ENCODE results near the gene PADI4.

PADI4 gene

GRCh38 chr1:17307946-17308345 is at the start of gene PADI4:
PADI4 (plus strand) TSS chr1:17308197; CDS start chr1:17308223, 26 bp downstream.
- DNase-seq: no peak

- DNase-seq: no peak
These were observed 49.3 kb upstream of the PADI4 start for GRCh38 chr1:17258758-17259130.

- no peak for DNase-seq
These were observed 48.6 kb upstream of the PADI4 start for GRCh38 chr1:17259233-17259873.

- no peak for DNase-seq
These were observed 47.7 kb upstream of the PADI4 start for GRCh38 chr1:17260264-17260663.

- no peak for DNase-seq
These were observed 47.3 kb upstream of the PADI4 start for GRCh38 chr1:17260738-17261137.

GRCh38 chr1:17263936-17264335 is 44.1 kb upstream of the PADI4 start:
- no peak for DNase-seq

GRCh38 chr1:17264470-17264869 is 43.5 kb upstream of the PADI4 start:
- DNase-seq: no peak

GRCh38 chr1:17265162-17265561 is 42.8 kb upstream of the PADI4 start:
- no peak for DNase-seq

- no peak for DNase-seq
These were observed 42.0 kb upstream of the PADI4 start for GRCh38 chr1:17265950-17266349.

GRCh38 chr1:17270891-17271765 is 36.9 kb upstream of the PADI4 start:
- no peak for DNase-seq

GRCh38 chr1:17272066-17272465 is 35.9 kb upstream of the PADI4 start:
- no peak for DNase-seq

- no peak for DNase-seq
These were observed 35.4 kb upstream of the PADI4 start for GRCh38 chr1:17272646-17273045.

- DNase-seq: no peak
These were observed 34.9 kb upstream of the PADI4 start for GRCh38 chr1:17273096-17273495.

GRCh38 chr1:17274186-17275170 is 33.5 kb upstream of the PADI4 start:
- DNase-seq: no peak

- no peak for DNase-seq
These were observed 31.4 kb upstream of the PADI4 start for GRCh38 chr1:17276568-17276967.

- DNase-seq: no peak
These were observed 30.4 kb upstream of the PADI4 start for GRCh38 chr1:17277511-17278159.

GRCh38 chr1:17278996-17279830 is 28.8 kb upstream of the PADI4 start:
- DNase-seq: no peak

GRCh38 chr1:17280436-17280835 is 27.6 kb upstream of the PADI4 start:
- no peak for DNase-seq

- no peak for DNase-seq
These were observed 27.1 kb upstream of the PADI4 start for GRCh38 chr1:17280894-17281293.

- DNase-seq: no peak
These were observed 26.2 kb upstream of the PADI4 start for GRCh38 chr1:17281775-17282181.

GRCh38 chr1:17282836-17283235 is 25.2 kb upstream of the PADI4 start:
- DNase-seq: no peak

GRCh38 chr1:17286646-17287045 is 21.4 kb upstream of the PADI4 start:
- no peak for DNase-seq
